GM19099 (cell line): ENCODE data around the gene ZNF511.

Source experiments
- POLR2A ChIP-seq: IDR thresholded peaks from 3 replicates; pipeline ENCODE4 v1.6.1; 2011; ENCODE audit warnings: low read depth; ENCODE audit not compliant: insufficient read length; ENCODE audit errors: extremely low read depth

The ZNF511 gene

GRCh38 chr10:133281084-133281483 lies 27.6 kb upstream of the ZNF511 start:
- no peak for TF ChIP-seq POLR2A

- no peak for TF ChIP-seq POLR2A
These were observed 26.9 kb upstream of the ZNF511 start for GRCh38 chr10:133281628-133282372.

GRCh38 chr10:133282846-133283390 lies 25.8 kb upstream of the ZNF511 start:
- no peak for TF ChIP-seq POLR2A

DNA sequence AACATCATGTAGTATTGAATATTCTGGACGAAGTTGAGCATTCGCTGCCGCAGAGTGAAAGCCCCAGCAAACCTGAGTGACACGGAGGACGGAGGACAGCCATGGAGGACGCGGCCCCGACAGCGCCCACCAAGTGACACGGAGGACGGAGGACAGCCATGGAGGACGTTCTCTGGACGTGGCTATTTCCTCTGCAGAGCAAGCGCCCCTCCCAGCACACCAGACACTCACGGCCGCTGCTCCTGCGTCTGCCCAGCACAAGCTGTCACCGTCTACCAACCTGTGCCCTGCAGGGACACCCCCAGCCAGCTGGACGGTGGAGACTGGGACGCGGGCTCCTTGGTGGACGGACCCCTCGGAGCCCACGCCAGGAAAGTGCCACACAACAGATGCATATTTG lies 24.8 kb upstream of the ZNF511 start:
- no peak for TF ChIP-seq POLR2A

GRCh38 chr10:133285217-133285616 lies 23.5 kb upstream of the ZNF511 start:
- TF ChIP-seq POLR2A, result no peak

- no peak for TF ChIP-seq POLR2A
These were observed 22.3 kb upstream of the ZNF511 start for GRCh38 chr10:133286366-133286765.

DNA sequence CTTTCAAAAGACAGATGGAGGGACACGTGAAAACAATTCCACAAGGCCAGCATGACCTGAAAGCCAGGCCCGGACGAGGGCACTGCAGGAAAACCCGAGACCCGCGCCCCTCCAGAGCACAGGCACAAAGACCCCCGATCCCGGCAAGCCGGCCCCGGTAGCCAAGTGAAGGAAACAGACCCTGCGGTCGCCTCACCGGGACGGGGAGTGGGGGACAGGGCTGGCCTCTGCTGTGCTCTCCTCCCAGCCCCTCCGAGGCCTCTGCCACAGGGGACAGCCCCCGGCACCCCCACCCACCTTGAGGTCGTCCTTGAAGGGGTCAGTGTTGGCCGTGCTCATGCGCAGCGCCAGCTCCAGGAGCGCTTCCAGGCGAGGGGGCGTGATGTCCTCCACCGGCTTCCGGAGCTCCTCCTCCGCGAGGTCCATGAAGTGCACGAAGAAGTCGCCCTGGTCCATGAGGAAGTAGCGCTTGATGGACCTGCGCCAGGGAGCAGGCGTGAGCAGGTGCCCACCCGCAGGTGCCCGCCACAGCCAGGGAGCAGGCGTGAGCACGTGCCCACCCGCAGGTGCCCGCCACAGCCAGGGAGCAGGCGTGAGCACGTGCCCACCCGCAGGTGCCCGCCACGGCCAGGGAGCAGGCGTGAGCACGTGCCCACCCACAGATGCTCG lies 20.7 kb upstream of the ZNF511 start:
- TF ChIP-seq POLR2A, result no peak

GRCh38 chr10:133289761-133290160 lies 19.0 kb upstream of the ZNF511 start:
- no peak for TF ChIP-seq POLR2A

DNA sequence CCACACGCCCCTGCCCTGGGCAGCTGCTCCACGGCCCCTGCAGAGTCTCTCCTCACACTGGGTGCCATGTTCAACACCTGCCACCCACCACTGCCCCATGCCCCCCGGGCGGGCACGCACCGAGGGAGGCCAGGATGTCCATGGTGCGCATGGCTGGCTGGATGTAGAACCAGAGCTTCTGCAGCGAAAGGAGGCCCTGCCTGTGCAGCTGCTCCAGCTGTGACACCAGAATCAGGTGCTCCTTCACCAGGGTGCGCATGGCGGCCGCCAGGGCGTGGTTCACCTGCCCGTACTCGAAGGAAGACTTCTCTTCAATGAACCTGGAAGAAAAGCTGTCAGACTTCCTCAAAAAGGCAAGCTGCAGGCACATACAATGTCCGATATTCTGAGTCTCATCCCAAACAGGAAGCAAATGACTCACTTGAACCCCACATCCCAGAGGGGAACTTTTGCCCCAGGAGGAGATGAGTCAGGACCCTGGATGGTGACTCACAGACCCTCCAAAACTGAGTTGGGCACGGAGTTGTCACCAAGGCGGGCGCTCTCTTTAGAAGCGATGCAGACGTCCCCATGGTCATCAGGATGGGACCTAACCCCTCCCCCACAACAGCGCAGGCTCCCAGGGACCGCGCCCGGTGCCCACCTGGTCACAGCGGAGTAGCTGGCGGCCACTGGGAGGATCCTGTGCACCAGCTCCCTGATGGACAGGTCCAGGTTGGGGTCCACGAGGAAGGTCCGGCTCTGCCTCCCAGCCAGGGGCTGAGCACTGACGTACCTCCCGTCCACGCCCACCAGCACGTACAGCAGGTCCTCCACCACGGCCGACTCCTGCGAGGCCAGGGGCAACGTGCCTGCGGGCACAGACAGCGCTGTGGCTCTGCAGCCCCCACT lies 15.6 kb upstream of the ZNF511 start:
- TF ChIP-seq POLR2A, result no peak

- no peak for TF ChIP-seq POLR2A
These were observed 14.9 kb upstream of the ZNF511 start for GRCh38 chr10:133293810-133294119.

- TF ChIP-seq POLR2A, result no peak
These were observed 14.5 kb upstream of the ZNF511 start for GRCh38 chr10:133294189-133294588.

DNA sequence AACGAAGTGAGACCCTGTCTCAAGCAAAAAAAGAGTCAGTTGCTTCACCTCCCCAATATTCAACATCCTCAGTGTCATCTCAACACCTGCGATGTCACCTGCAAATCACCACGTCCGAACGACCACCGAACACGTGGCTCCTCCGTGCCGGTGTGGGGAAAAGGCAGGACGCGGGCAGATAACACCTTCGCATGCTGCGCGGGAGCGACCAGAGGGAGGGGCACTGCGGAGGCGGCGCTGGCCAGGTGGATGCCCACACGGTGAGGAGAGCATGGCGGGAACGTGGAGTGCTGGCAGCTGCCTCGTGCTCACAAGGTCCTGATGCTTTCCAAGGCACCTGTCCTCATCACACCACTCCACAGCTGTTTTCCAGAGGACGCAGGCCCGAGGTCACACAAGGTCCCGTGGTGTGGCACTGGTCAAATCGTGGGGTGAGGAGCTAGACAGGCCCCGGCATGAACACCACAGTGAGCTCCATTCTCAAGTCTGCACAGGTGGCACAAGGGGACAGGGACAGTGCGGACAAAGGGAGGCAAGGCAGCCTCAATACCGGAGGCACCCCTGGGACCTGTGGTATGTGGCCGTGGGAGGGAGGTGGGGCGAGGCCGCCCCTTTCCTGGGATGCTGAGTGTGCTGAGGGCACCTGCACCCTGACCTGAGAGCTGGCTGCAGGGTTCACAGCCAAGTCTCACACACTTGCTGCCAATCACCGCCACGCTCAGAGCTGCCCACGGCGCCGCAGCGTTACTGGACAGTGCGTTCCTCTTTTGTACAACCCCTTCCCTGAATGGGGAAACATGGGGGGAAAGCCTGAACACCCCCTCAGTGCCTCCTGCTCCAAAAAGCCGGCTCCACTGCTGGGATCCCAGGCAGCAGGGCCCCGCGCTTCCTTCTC lies 13.0 kb upstream of the ZNF511 start:
- TF ChIP-seq POLR2A, result no peak

- no peak for TF ChIP-seq POLR2A
These were observed 11.2 kb upstream of the ZNF511 start for GRCh38 chr10:133297504-133297903.

GRCh38 chr10:133298466-133298865 lies 10.2 kb upstream of the ZNF511 start:
- TF ChIP-seq POLR2A, result no peak
